ENCODE results near the gene HOXA9.

HOXA9 gene

DNA sequence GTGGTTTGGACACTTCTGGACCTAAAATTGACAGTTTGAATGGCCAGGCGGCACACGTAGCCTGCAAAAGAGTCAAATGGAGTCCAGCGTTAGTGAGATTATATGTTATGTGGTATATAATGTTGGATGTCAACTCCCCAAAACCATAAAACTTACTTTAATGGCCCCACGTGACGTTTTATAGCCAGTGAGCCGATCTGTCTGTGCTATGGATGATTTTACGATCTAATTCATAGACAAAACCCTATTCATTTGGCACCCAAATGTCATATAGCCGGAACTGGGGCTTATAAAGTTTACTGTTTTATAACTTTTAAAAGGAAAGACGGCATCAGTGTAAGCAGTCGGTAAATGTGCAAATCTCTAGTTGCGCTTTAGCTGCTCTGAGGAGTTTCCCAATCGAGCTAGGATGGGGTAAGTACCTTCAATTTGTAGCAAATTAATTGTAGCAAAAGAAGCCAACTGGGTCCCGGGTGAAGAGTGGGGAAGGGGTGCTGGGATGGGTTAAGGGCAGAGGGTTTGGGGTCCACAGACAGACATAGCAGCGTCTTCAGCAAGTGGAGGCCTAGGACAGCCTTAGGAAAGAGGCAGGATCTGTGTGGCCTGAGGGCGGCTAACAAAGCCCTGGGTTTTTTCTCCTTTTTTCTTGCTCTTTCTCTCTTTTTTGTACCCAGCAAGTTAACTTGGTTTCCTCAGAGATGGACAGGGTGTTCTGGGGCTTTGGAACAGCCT lies 25.0 kb downstream of the HOXA9 start:
- no peak for DNase-seq

DNA sequence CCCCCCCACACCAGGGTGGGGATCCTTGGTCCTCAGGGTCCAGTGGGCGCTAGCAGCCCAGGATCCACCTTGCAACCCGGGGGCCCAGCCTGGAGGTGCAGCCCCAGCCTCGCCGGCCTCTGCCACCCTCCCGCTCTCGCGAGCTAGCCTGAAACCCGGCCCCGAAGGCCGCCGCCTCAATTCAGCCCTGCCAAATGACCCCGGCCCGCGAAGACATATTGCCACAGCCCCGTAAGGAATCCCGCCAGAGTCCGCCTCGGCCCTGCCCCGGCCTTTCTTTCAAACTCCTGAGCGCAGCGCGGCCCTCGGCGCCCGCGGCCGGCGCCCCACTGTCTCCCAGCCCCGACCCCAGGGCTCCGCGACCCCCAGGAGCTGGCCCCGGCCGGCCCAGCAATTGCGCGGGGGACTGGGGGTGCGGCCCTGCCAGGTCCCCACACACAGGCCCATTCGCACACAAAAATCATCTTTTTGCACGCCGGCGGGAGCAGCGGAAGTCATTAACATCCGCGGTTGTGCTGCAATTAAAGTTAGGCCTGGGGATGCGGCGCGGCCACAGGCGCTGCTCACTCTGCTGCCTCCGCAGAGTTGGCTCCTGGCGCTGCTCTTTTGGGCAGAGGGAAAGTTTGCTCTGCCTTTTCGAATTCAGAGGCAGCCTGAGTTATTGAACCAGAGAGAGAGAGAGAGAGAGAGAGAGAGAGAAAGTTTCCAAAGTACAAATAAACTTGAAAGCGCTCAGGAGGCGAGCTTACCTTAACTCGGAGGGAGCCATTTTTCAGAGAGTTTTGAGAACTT lies 25.8 kb downstream of the HOXA9 start:
- DNase-seq = no peak

DNA sequence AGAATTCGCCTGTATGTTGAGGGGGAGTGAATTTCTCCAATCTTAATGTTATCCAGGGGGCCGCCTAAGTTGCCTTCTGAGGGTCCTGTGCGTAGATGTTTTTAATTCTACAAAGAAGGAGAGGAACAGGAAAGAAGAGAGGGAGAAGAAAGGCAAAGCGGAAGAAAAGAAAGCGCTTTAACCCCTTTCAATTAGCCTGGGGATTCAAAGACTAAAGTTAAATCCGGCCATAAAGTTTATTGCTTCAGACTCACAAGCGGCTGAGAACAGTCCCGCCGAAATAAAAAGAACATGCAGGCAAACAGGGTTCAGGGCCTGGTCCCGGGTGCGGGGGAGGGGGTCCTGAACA lies 26.4 kb downstream of the HOXA9 start:
- no peak for DNase-seq

DNA sequence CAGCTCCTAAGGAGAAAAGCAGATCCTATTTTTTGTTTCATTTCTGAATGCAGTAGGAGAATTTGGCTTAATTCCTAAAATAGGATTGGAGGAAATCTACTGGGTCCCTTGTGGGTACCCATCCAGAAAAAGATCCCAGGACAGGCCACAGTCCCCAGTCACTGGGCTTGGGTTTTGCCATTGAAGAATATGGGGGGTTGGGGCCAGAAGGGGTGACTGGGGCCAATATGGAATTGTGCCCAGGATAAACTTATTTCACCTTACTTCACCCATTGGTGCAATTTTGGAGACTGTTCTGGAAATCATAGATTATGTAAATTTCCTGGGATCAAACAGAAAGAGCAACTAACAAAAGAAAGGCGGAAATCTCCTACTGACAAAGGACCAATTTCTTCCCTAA lies 26.9 kb downstream of the HOXA9 start:
- DNase-seq = no peak

DNA sequence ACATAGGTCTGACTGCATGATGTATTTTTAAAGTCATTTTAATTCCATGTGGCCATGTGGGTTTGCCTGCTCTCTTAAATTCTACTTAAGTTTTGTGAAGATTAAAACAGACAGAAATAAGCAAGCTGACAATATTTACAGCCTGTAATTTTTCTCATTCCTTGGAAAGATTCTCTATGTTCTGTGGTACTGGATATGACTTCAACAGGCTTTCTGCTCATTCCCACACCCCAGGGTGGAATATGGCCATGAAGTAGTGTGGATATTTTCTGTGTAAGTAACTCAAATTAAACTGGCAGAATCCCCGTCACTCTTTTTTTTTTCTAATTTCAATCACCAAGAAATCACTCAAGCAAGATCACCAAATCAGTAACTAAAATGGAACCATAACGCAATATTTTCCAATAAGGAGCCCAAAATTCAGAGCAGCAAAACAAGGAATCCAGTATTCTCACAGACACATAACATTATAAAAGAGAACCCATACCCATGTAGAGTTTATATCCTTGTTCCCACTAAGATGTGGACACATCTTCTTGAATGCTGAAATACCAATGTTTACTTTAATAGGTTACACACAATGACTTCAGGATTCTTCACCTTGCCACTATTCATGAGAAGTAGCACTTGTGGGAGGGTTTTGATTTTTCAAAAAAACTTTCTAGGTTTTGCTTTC lies 27.6 kb downstream of the HOXA9 start:
- DNase-seq = no peak

DNA sequence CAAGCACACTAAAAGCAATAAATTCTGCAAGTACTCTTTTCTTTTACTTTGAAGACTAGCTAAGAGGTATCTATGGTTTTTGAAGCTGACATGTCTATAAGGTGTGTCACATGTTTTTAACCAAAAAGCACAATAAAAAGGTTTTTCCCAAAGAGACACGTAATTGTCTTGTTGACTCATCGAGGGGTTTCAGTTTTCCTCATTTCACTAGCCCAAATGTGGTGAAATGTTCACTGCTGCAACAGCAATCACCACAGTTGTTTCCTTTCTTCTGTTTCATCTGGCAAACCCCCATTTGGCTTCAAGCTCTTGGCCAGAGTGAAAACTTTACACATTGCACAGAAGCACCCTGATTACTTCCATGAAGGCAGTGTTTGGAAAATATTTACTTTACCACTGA lies 30.9 kb downstream of the HOXA9 start:
- DNase-seq = no peak

DNA sequence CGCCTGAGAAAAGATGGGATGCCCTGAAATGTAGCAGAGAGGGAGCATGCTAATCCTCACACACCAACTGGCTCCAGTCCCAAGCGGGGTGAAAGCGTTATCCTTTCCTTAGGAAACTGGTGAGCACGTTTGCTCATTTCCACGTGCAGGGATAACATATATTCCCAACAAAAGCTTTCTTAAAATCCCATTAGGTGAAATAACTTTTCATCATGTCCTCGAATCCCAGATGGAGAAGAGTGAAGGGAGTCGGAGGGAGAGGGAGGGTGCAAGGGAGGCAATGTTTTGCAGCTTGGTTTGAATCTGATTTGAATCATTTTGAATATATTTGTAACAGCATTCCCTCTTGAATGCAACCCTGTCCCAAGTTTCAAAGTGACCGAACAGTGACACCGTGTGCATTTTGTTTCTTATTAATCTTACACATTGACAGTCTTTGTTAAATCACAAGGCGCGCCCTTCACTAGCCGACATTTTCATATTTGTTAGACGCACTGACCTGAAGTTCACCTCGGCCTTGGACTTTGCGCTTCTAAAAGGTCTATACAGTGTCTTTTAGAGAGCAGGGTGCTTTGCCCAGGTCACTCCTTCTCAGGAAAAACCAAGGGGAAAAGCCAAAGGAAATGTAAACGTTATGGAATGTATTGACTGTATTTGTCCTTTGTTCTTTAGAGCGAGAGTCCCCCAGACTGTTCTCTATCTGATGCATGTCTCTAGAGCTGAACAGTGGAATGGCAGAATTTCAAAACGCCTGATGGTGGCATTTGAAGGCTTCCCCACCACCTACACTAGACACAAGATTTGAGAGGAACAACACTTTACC lies 31.7 kb downstream of the HOXA9 start:
- DNase-seq = no peak

DNA sequence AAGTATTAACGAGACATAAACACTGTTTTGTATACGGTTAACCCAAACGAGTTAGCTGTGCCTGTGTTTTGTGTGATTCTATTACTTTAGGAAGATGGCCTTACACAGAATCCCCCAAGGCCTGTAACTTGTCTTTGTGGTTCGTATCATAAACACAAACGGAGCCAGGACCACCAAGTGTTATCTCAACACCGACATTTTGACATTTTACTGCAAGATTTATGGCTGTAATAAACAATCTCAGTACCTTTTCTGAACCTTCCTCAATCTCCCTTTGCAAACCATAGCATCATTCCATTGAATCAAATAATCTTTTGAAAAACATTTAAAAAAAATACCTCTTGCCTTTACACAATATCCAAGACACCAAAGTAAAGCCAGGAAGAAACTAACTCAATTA lies 32.4 kb downstream of the HOXA9 start:
- no peak for DNase-seq

DNA sequence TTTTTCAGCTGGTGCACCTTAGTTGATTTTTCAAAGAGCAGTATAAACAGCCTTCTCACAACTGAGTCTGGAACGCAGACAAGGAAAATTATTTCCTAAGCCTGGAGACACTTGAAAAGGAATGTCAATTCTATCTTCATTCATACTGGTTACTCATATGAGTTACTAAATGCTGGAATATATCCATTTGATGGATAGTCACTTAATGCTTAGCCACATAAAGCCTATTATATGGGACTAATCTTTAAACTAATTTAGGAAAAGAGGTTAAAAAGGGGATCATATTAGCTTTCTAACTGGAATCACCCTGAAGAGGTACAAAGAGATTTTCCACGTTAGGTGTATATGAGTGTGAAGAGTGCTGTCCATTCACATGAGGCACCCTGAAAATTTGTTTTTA lies 33.1 kb downstream of the HOXA9 start:
- no peak for DNase-seq

DNA sequence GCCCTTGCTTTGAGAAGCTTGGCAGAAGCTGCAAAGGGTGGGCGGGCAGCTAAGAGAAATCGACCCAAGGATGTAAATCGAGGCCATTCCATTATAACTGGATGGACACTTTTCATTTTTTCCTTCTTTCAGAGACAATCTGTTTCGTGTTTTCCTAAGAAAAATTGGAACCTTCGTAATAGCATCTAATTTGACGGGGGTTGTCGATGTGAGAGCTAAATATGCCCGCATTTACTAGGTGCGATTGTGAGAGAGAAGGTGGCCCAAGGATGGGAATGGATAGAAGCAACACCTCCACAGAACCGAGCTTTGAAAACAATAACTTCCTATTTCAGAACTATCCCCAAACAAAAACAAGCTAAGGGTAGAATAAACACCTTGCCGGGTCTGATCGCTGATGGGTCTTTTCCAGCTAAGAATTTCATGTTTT lies 33.9 kb downstream of the HOXA9 start:
- DNase-seq = no peak

DNA sequence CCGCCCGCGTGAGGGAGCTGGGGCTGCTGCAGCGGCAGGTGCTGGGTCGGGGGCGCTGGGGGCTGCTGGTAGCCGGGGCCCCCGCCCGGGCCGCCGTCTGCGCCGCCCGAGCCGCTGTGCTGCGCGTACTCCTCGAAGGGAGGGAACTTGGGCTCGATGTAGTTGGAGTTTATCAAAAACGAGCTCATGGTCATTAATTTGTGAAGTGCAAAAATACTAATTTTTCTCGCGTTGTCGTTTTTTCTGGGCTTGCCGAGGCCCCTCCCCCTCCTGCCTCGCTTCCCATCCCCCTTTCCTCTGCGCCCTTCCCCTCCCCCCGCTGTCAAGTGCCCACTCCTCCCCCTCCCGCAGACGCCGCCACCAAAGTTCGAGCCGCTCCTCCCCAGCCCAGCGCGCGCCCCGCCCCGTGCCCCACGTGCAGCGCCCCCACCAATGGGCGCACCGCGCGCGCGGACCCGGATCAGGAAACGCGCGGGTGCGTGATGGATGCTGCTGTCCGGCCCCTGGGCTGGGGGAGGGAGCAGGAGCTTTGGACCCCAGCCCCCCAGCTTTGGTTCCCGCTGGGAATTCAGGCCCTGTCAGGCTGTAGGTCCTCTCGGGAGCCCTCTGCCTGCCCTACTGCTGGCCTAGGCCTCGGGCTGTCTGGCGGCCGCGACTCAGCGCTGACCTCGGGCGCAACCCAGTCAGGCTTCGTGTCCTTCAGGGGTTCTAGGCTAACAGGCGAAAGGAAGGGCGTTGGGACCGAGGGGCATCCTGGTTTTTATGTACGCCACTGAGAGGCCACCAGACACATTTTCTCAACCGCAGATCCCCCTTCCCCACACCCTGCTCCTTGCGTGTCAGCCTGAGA lies 34.6 kb downstream of the HOXA9 start, which contains the start of gene HOXA4:
Gene HOXA4, minus strand, starts transcription at position 218 of the 850 bp plus-strand sequence. Its CDS starts 24 bp downstream, at position 194.
- peak; percentile 95 for DNase-seq

DNA sequence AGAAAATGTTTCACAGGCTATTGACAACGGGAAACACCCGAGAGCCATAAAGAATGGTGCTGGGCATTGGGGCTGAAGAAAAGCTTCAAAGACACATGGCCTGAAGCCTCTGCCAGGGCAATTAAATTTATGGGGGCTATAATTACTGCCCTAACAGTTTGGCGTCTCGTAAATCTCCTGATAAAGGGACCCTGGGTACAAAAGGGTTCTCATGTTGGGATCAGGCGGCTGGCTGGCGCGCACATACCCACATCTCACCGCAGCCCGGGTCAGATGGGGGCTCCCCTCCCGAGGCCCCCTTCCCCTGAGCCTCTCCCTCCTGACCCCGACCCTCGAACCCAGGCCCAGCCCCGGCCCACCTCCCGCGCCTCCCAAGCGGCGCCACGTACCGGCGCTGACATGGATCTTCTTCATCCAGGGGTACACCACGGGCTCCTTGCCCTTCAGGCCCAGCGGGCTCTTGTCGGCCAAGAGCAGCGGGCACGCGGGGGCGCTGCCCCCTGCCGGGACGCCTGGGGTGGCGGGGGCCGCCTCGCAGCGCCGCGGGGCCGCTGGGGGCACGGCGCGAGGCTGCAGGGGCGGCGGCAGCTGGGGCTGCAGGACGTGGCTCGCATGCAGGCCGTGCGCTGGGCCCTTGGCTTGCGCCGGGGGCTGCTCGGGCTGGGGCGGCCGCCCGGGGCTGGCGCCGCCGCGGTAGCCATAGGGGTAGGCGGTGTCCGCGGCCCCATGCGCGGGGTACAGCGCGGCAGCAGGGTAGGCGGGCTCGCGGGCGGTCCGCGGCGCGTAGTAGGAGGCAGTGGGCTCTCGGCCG lies 35.4 kb downstream of the HOXA9 start:
- DNase-seq = peak; percentile 84

DNA sequence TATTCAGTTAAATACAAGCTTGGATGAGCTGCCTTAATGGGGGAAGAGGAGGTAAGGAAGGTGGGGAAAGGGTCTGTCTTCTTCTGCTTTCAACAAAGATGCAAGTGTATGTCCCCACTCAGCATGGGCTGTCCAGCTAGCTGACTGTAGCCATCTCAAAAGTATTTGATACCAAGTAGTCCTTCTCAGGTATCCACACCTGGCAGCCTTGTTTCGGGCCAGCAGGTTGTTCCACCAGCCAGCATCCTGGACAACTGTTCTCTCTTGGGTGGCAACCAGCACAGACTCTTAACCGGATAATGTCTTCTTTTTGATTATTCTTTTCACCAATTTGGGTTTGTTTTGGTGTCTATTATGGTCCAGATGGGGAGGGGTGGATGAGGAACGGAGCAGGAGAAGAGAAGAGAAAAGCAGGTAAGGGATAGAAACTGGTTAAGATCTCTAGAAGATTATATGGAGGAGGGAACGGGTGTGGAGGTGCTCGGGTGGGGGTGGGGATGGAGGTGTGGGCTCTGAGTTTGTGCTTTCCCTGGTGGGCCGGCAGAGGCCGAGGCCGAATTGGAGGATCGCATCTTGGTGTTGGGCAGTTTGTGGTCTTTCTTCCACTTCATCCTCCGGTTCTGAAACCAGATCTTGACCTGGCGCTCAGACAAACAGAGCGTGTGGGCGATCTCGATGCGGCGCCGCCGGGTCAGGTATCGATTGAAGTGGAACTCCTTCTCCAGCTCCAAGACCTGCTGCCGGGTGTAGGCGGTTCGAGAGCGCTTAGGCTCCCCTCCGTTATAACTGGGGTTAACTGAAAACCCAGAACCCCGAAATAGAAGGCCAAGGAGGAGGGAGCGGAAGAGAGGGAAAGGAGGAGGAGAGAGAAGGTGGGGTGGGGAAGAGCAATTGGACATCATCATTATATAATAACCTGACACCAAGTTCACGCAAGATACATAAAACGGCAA lies 36.3 kb downstream of the HOXA9 start:
- DNase-seq = no peak

DNA sequence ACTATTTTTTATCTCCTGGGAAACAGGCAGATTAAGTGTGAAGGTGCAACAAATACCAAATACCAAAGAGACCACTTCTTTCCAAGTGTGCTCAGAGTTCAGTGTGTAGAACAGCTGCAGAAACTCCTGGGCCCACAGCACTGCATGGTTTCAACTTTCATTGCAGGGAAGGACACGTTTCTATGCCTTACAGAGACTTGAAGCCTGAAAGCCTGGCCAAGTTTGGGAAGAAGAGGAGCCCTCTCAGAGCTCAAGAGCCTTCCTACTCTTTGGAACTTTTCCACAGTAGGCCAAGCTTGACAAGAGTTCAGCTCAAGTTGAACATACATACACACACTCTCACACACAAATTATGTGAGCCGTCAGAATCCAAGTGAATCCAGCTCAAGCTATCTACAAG lies 37.3 kb downstream of the HOXA9 start:
- no peak for DNase-seq

DNA sequence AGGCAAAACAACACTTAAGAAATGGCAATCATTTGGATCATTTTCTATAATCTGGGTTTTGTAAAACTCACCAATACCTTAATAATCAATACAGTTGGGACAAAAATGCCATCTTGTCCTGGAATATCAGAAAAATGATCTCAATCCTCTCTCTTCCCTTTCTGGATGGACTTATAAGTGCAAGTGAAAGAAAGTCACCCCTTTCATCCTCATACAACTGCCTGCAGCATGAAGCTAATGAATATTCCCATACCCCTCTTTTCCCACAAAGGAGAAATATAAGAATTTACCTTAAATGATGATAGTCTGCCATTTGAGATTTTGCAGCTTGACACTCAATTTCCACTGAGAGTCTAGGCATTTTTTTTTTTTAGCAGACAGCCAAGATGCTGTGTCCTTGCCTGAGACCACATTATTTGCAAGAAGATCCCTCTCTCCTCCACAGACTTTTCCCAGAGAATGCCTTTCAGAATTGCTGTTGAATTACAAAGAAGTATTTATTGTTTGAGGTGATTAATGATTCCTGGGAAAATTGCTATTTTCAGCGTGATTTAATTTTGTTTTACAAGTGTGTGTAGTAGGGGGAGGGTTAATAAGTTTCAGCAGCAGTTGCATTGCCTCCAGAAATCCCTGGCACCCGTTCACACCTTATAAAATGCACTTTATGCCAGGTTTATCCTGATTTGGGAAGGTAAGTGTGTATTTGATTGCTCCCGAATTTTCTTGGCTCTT lies 38.6 kb downstream of the HOXA9 start:
- no peak for DNase-seq

DNA sequence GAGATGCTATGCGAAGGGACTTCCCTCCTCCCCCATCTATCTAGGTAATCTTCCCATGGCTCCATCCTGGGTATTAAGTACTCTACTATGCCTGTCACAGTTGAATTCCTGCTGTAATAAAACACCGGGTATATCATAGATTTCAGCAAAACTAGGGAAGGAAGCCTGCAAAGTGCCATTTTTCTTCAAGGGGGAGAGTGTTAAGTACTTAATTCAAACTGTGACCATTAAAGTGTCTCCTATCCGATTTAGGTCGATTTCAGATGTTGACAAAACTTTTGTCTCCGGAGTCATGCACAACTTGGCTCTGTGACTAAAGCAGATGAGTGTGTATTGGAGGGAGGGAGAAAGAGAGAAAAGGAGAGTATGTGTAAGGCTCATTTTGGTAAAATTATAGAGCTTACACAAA lies 39.3 kb downstream of the HOXA9 start:
- no peak for DNase-seq

DNA sequence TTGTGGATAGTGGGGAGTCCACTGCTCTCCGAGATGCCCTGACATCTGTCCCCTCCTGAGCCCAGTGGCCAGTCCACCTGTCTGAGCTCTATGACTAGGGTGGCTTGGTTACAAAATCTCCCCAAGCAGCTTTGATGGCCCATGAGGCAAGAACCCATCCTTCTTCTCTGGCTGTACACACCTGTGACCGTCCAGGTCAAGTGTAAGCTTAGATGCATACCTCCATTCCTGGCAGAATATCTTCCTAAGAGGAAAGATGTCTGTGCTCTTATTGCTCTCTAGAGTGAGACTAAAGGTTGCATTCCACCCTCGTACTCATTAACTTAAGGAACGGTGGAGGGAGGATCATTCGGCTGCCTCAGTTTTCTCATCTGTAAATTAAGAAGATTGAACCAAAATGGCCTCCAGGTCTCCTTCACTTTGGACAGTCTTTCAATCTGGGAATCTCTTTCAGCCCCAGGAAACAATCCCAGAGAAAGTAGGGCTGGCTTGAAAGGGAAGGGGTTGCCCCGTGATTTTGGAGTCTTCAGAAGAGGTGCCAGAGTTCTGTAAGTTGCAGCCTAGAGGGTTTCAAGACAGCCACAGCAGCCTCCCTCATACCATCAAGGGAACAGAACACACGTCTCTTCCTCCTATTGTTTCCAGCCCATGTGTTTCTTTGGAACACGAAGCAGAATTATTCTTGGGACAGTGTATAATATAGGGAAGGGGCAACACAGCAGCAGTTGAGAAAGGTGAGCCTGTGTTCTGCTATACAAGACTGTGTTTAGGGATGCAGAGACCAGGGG lies 40.2 kb downstream of the HOXA9 start:
- no peak for DNase-seq

All from NCI-H1092 treated with DMSO at 0.1 percent for 48 hours (cell line).